MCF 10A (cell line): ENCODE results near the gene ZNF26. TPM values are rescaled to one million over a fixed set of nuclear protein-coding genes. Genes with fewer than 3 reads are reported as not detected.
"Not testable (repeated sequence)": the region's sequence is repeated elsewhere in the genome, so short reads cannot be mapped to it uniquely, and the experiment has no call there.

ENCODE experiments used
- Bru-seq: library from RNA; stranded (reverse); fragments of 400-500 nt; gene quantifications from one replicate; lab custom pipeline; 2021; lab: Mats Ljungman, UMichigan
- BruChase-seq, 2 experiments: library from RNA; stranded (reverse); fragments of 400-500 nt; gene quantifications; one replicate each; lab custom pipeline; 2021; lab: Mats Ljungman, UMichigan
- BruUV-seq: library from RNA; stranded (reverse); fragments of 400-500 nt; replicated peaks from 2 replicates; lab custom pipeline; 2021; lab: Mats Ljungman, UMichigan
- CTCF ChIA-PET: fragments of 300-600 bp; sonication (Branson Sonifier 250); formaldehyde crosslinking; extraction: SDS; loops from one replicate; lab custom pipeline; 2021; ENCODE audit warnings: antibody characterized with exemption, inconsistent platforms; lab: Yijun Ruan, JAX
- POLR2A ChIA-PET: fragments of 300-600, 350-650 bp; sonication (Branson Sonifier 250); formaldehyde crosslinking; extraction: SDS; loops from one replicate; lab custom pipeline; 2020; ENCODE audit warnings: antibody characterized with exemption, inconsistent platforms; lab: Yijun Ruan, JAX
- DNase-seq: peaks from one replicate; pipeline ENCODE4 v3.0.0-alpha.2; 2018; ENCODE audit not compliant: unreplicated experiment
- H3K27ac Mint-ChIP-seq: one replicate; pipeline ENCODE4 v1.8.0; 2022; ENCODE audit warnings: mild to moderate bottlenecking, low read depth, mixed read lengths; ENCODE audit not compliant: unreplicated experiment
- H3K27me3 Mint-ChIP-seq: one replicate; pipeline ENCODE4 v1.8.0; 2022; ENCODE audit warnings: mixed read lengths; ENCODE audit not compliant: insufficient read depth, unreplicated experiment
- H3K36me3 Mint-ChIP-seq: one replicate; pipeline ENCODE4 v1.8.0; 2022; ENCODE audit warnings: mild to moderate bottlenecking, moderate library complexity, mixed read lengths; ENCODE audit not compliant: insufficient read depth, unreplicated experiment
- H3K4me1 Mint-ChIP-seq: one replicate; pipeline ENCODE4 v1.8.0; 2022; ENCODE audit warnings: mixed read lengths; ENCODE audit not compliant: insufficient read depth, unreplicated experiment
- H3K4me3 Mint-ChIP-seq: one replicate; pipeline ENCODE4 v1.8.0; 2022; ENCODE audit warnings: mild to moderate bottlenecking, moderate library complexity, mixed read lengths; ENCODE audit not compliant: unreplicated experiment
- H3K9me3 Mint-ChIP-seq: one replicate; pipeline ENCODE4 v1.8.0; 2022; ENCODE audit warnings: mixed read lengths; ENCODE audit not compliant: unreplicated experiment
- intact Hi-C: fragments of 100-400 bp; cut with micrococcal nuclease; formaldehyde crosslinking; loops from 2 replicates; pipeline ENCODE4 v1.14.1; 2022
- long read RNA-seq: library from polyadenylated mRNA; stranded (forward); transcript quantifications from one replicate; pipeline ENCODE4 v2.0.0, GENCODE V29; 2022
- total RNA-seq: library from RNA; stranded (reverse); gene quantifications from 2 replicates; pipeline ENCODE4 v1.2.3, GENCODE V29; 2022
- TF ChIP-seq, protein P1 (sequence below): fragments of 200-600 bp; IDR thresholded peaks from one replicate; pipeline ENCODE4 v1.8.0; 2022; ENCODE audit warnings: antibody characterized with exemption, mild to moderate bottlenecking; ENCODE audit not compliant: unreplicated experiment

Gene ZNF26, protein sequence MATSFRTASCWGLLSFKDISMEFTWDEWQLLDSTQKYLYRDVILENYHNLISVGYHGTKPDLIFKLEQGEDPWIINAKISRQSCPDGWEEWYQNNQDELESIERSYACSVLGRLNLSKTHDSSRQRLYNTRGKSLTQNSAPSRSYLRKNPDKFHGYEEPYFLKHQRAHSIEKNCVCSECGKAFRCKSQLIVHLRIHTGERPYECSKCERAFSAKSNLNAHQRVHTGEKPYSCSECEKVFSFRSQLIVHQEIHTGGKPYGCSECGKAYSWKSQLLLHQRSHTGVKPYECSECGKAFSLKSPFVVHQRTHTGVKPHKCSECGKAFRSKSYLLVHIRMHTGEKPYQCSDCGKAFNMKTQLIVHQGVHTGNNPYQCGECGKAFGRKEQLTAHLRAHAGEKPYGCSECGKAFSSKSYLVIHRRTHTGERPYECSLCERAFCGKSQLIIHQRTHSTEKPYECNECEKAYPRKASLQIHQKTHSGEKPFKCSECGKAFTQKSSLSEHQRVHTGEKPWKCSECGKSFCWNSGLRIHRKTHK
- total RNA-seq (18.5 and 18.7 TPM in 2 replicates), Bru-seq, nascent RNA (percentile 86 among the genes with signal in this experiment), BruChase-seq, experiment 1, labeled RNA remaining after a 6-hour chase (percentile 90 among the genes with signal in this experiment), BruChase-seq, experiment 2, labeled RNA remaining after a 2-hour chase (percentile 91 among the genes with signal in this experiment)
- long read RNA-seq, full-length matches to known transcripts: 7 of 37 reads
- long read RNA-seq, partial matches to known transcripts: 0 of 37 reads
- long read RNA-seq, other reads (novel, unspliced or antisense): 30 of 37 reads

DNA sequence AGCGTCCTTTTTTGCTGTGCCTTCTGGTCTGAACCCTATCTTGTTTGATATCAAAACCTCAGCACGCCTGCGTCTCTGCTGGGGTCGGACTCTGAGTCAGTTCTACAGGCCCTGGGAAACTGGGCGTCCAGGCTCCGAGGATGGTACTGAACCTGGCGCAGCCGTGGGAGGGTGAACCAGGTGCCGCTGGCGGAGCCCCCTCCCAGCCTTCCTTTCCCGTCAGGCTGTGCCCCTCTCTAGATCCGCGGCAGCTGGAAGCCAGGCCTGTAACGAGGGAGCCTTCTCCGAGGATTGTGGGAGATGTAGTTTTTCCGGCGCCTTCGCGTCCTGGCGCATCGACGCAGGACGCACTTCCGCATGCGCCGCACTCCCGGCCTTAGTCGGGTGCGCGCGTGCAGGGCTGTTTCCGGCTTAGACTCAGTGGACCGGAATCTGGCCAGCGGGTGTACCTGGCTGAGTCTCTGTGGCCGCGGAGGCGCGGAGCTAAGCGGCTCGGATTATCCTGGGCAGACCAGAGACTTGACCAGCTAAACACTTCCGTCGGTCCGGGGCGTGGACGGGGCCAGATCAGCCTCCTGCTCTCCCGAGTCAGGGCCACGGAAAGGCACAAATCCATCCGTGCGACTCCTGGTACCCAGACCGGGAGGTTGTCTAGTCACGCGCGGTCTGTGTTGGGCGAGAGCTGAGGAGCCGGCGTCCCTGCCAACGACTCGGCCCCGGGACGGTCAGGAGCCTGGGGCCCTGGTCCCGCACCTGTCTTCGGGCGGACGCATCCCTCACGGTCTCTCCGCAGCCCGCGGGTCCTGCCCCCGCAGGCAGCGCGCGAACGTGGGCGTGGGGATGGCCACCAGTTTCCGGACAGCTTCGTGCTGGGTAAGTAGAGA, at the start of gene ZNF26:
Gene ZNF26, plus strand, starts transcription at position 367 of the 884 bp plus-strand sequence. Its CDS starts 474 bp downstream, at position 841.
- ChIA-PET POLR2A (interaction anchor here (0.6 to 3.7 kb wide), 22 partner anchors 11 to 235 kb away, joined by 3 to 23 read pairs (median 4); partner anchors contain the start of genes ANKLE2, CHFR, GOLGA3 and ZNF10), CTCF (interaction anchor here (0.6 to 0.7 kb wide), 2 partner anchors 105 to 159 kb away, joined by 3 read pairs; no protein-coding TSS in a partner anchor)
- BruUV-seq: no TSS peak
- Mint-ChIP-seq H3K27ac (peak within 1 kb of the TSS; percentile 94), H3K4me3 (peak within 1 kb of the TSS; percentile 87), H3K27me3 (no peaks in the 10 kb centered on the region), H3K9me3 (peaks cover 6% of the 10 kb centered on the region), H3K36me3 (peaks cover 14% of the 10 kb centered on the region), H3K4me1 (peaks cover 9% of the 10 kb centered on the region)
- TF ChIP-seq, protein P1, sequence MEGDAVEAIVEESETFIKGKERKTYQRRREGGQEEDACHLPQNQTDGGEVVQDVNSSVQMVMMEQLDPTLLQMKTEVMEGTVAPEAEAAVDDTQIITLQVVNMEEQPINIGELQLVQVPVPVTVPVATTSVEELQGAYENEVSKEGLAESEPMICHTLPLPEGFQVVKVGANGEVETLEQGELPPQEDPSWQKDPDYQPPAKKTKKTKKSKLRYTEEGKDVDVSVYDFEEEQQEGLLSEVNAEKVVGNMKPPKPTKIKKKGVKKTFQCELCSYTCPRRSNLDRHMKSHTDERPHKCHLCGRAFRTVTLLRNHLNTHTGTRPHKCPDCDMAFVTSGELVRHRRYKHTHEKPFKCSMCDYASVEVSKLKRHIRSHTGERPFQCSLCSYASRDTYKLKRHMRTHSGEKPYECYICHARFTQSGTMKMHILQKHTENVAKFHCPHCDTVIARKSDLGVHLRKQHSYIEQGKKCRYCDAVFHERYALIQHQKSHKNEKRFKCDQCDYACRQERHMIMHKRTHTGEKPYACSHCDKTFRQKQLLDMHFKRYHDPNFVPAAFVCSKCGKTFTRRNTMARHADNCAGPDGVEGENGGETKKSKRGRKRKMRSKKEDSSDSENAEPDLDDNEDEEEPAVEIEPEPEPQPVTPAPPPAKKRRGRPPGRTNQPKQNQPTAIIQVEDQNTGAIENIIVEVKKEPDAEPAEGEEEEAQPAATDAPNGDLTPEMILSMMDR: no peak
- intact Hi-C loops: loop anchor here (1.0 to 2.0 kb wide), 3 partner anchors 51 to 195 kb away; partner anchors contain the start of genes ZNF140, ZNF268 and ZNF84
- peak; percentile 91 for DNase-seq

DNA sequence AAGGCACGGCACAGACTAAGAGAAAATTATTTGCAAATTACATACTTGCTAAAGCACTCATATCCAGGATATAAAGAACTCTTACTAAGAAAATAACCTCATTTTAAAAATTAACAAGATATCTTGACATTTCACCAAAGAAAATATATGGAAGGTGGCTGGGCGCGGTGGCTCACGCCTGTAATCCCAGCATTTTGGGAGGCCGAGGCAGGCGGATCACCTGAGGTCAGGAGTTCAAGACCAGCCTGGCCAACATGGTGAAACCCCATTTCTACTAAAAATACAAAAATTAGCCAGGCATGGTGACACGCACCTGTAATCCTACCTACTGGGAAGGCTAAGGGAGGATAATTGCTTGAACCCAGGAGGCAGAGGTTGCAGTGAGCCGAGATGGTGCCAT, 49.2 kb upstream of the ZNF26 start:
- H3K27me3 Mint-ChIP-seq, H3K4me1 Mint-ChIP-seq, H3K36me3 Mint-ChIP-seq, DNase-seq, H3K27ac Mint-ChIP-seq, POLR2A ChIA-PET, CTCF ChIA-PET, BruUV-seq, intact Hi-C loops, H3K4me3 Mint-ChIP-seq: not testable (repeated sequence)
- H3K9me3 Mint-ChIP-seq: peaks cover 16% of the 10 kb centered on the region

DNA sequence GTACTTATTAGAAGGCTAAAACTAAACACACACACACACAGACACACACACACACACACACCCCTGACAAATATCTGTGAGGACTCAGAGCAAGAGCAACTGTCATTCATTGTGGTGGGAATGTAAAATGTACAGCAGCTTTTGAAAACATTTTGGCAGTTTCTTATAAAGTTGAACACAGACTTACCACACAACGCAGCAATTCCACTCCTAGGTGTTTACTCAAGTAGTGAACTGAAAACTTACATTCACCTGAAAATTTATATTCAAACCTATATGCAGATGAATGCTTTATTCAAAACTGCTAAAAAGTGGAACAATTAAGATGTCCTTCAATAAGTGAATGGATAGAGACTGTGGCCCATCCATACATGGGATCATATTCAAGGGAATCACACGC, 48.7 kb upstream of the ZNF26 start:
- no TSS peak for BruUV-seq
- DNase-seq: no peak
- Mint-ChIP-seq H3K9me3 (peaks cover 16% of the 10 kb centered on the region), H3K27me3 (no peaks in the 10 kb centered on the region), H3K27ac (no peak overlapping the region), H3K4me1 (no peaks in the 10 kb centered on the region), H3K36me3 (peaks cover 9% of the 10 kb centered on the region), H3K4me3 (no peak overlapping the region)
- ChIA-PET CTCF (no interaction called here), POLR2A (no interaction called here)
- TF ChIP-seq, protein P1: no peak
- intact Hi-C loops: no loop called here

DNA sequence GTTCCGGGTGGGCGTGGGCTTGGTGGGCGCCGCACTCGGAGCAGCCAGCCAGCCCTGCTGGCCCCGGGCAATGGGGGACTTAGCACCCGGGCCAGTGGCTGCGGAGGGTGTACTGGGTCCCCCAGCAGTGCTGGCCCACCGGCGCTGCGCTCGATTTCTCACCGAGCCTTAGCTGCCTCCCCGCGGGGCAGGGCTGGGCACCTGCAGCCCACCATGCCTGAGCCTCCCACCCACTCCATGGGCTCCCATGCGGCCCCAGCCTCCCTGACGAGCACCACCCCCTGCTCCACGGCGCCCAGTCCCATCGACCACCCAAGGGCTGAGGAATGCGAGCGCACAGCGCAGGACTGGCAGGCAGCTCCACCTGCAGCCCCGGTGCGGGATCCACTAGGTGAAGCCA, 47.4 kb upstream of the ZNF26 start:
- H3K27ac Mint-ChIP-seq, intact Hi-C loops, DNase-seq, POLR2A ChIA-PET, H3K4me1 Mint-ChIP-seq, H3K27me3 Mint-ChIP-seq, H3K4me3 Mint-ChIP-seq, BruUV-seq, CTCF ChIA-PET: not testable (repeated sequence)
- Mint-ChIP-seq H3K9me3 (peaks cover 16% of the 10 kb centered on the region), H3K36me3 (peaks cover 20% of the 10 kb centered on the region)
